ENCODE results near the gene APOBEC2.

Gene APOBEC2

DNA sequence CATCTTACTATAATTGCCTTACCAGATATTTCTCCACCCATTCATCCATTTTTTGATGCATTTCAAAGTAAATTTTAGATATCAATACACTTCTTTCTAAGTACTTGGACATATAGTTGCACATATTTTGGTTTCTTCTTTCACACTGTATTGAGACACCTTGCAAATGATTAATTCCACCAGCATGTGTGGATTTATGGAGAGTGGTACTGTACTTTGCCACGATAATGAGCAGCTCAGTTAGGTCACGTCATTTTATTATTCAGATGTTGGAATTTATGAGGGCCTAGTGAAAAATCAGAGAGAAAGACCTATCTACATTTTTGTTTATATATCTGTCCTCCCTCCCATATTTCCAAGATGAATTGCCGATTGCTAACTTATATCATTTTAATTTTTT is 25.1 kb downstream of the APOBEC2 start:
- DNase-seq (ENCODE audit: insufficient read length, low spot score) (no peak), FAIRE-seq (no peak)
- TF ChIP-seq TAF1 (IDR thresholded peaks at IDR 0.05; ENCODE audit: low read depth, low read length) (no peak), PAX5 (IDR thresholded peaks at IDR 0.05; ENCODE audit: insufficient read depth, low read length, severe bottlenecking) (no peak), POLR2AphosphoS5 (IDR thresholded peaks at IDR 0.05; ENCODE audit: low read depth, low read length) (no peak), POLR2A (IDR thresholded peaks at IDR 0.05; ENCODE audit: low read depth, low read length) (no peak), POU2F2 (IDR thresholded peaks at IDR 0.05; ENCODE audit: low read depth, low read length) (no peak), SPI1 (IDR thresholded peaks at IDR 0.05; ENCODE audit: low read depth, low read length) (no peak)

DNA sequence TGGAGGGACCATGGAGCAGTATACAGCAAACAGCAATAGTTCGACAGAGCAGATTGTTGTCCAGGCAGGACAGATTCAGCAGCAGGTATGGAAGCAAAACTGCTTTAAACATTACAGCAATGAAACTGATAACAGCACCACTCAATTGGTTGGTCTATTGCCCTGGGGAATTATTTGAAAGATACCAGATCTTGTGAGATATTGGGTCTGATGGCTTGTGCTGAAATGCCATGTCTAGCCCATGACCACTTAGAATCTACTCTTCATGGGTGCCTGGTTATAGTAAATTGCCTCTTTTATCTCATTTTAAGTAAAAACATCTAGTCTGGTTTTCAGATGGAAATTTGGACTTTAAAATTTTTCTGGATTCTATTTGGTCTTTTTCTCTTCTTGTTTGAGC is 26.1 kb downstream of the APOBEC2 start:
- no peak for DNase-seq (ENCODE audit: insufficient read length, low spot score)
- no peak for TF ChIP-seq TAF1 (IDR thresholded peaks at IDR 0.05; ENCODE audit: low read depth, low read length)
- TF ChIP-seq SPI1 (IDR thresholded peaks at IDR 0.05; ENCODE audit: low read depth, low read length) = no peak
- no peak for TF ChIP-seq PAX5 (IDR thresholded peaks at IDR 0.05; ENCODE audit: insufficient read depth, low read length, severe bottlenecking)
- no peak for TF ChIP-seq POU2F2 (IDR thresholded peaks at IDR 0.05; ENCODE audit: low read depth, low read length)
- no peak for TF ChIP-seq POLR2AphosphoS5 (IDR thresholded peaks at IDR 0.05; ENCODE audit: low read depth, low read length)
- no peak for TF ChIP-seq POLR2A (IDR thresholded peaks at IDR 0.05; ENCODE audit: low read depth, low read length)
- no peak for FAIRE-seq

DNA sequence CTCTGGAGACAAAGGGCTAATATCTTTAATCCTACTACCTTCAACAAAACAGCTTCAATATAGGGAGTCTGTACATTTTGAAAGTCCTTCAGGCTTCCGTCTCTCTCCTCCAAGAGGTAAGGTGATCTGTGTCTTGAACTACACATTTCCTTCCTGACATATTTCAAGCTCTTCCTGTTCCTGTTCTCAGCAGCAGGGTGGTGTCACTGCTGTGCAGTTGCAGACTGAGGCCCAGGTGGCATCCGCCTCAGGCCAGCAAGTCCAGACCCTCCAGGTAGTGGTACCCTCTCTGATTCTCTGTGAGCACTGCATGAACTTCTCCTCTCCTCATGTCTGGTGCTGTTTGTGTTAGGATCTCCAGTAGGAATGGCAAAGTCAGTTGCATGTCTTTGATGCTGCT is 27.6 kb downstream of the APOBEC2 start:
- DNase-seq (ENCODE audit: insufficient read length, low spot score) (no peak), FAIRE-seq (no peak)
- TF ChIP-seq TAF1 (IDR thresholded peaks at IDR 0.05; ENCODE audit: low read depth, low read length) = no peak
- no peak for TF ChIP-seq SPI1 (IDR thresholded peaks at IDR 0.05; ENCODE audit: low read depth, low read length)
- no peak for TF ChIP-seq PAX5 (IDR thresholded peaks at IDR 0.05; ENCODE audit: insufficient read depth, low read length, severe bottlenecking)
- no peak for TF ChIP-seq POLR2AphosphoS5 (IDR thresholded peaks at IDR 0.05; ENCODE audit: low read depth, low read length)
- TF ChIP-seq POLR2A (IDR thresholded peaks at IDR 0.05; ENCODE audit: low read depth, low read length) = no peak
- TF ChIP-seq POU2F2 (IDR thresholded peaks at IDR 0.05; ENCODE audit: low read depth, low read length) = no peak

DNA sequence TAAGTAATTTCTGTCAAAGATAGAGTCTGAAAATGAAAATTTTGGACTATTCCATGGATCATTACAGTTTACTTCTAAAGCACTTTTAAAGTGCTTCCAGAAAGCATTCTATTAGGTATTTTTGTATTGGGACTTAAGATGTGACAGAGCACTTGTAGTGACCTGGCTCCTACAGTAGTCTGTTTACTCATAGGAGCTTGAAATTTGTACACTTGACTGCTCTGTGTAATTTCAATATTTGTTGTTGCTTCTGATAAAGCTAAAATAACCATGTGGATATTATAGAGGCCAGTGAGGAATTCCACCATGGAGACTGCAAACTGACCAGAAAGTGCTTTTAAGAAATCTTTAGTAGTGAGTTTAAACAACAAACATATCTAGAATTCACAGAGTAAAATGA is 30.1 kb downstream of the APOBEC2 start:
- FAIRE-seq = no peak

DNA sequence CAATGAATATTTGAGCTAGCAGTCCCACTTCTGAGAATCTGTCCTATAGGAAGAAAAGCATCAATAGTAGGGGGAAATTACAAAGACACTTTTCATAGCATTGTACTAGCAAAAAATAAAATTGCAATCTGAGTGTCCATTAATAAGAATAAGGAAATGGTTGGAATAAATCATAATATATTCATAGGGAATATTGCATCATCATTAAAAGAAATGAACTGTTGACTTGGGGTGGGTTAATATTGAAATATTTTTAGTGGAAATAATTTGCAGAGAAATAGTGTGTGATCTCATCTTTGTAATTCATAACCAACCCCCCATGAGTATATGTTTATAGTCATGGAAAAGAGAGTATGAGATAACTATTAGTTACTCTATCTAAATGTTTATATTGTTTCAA is 32.2 kb downstream of the APOBEC2 start:
- no peak for TF ChIP-seq POLR2A (IDR thresholded peaks at IDR 0.05; ENCODE audit: low read depth, low read length)
- TF ChIP-seq SPI1 (IDR thresholded peaks at IDR 0.05; ENCODE audit: low read depth, low read length) = no peak
- no peak for TF ChIP-seq POU2F2 (IDR thresholded peaks at IDR 0.05; ENCODE audit: low read depth, low read length)
- TF ChIP-seq POLR2AphosphoS5 (IDR thresholded peaks at IDR 0.05; ENCODE audit: low read depth, low read length) = no peak
- no peak for TF ChIP-seq TAF1 (IDR thresholded peaks at IDR 0.05; ENCODE audit: low read depth, low read length)
- no peak for TF ChIP-seq PAX5 (IDR thresholded peaks at IDR 0.05; ENCODE audit: insufficient read depth, low read length, severe bottlenecking)
- FAIRE-seq (no peak), DNase-seq (ENCODE audit: insufficient read length, low spot score) (no peak)

More for the DNA sequence above, 30.1 kb downstream of the APOBEC2 start:
- DNase-seq (ENCODE audit: insufficient read length, low spot score) = no peak
- TF ChIP-seq PAX5 (IDR thresholded peaks at IDR 0.05; ENCODE audit: insufficient read depth, low read length, severe bottlenecking) (no peak), POLR2A (IDR thresholded peaks at IDR 0.05; ENCODE audit: low read depth, low read length) (no peak)

DNA sequence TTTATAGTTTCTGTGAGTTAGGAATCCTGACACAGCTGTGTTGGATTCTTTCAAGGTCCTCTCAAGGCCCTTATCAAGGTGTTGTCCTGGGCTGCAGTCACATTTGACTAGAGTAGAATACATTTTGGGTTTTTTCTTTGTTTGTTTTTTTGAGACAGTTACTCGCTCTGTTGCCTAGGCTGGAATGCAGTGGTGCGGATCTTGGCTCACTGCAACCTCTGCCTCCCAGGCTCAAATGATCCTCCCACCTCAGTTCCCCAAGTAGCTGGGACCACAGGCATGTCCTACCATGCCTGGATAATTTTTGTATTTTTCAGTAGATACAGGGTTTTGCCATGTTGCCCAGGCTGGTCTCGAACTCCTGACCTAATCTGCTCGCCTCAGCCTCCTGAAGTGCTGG is 35.4 kb downstream of the APOBEC2 start:
- DNase-seq (ENCODE audit: insufficient read length, low spot score) = no peak
- no peak for FAIRE-seq
- TF ChIP-seq POU2F2 (IDR thresholded peaks at IDR 0.05; ENCODE audit: low read depth, low read length) (no peak), TAF1 (IDR thresholded peaks at IDR 0.05; ENCODE audit: low read depth, low read length) (no peak), SPI1 (IDR thresholded peaks at IDR 0.05; ENCODE audit: low read depth, low read length) (no peak)

DNA sequence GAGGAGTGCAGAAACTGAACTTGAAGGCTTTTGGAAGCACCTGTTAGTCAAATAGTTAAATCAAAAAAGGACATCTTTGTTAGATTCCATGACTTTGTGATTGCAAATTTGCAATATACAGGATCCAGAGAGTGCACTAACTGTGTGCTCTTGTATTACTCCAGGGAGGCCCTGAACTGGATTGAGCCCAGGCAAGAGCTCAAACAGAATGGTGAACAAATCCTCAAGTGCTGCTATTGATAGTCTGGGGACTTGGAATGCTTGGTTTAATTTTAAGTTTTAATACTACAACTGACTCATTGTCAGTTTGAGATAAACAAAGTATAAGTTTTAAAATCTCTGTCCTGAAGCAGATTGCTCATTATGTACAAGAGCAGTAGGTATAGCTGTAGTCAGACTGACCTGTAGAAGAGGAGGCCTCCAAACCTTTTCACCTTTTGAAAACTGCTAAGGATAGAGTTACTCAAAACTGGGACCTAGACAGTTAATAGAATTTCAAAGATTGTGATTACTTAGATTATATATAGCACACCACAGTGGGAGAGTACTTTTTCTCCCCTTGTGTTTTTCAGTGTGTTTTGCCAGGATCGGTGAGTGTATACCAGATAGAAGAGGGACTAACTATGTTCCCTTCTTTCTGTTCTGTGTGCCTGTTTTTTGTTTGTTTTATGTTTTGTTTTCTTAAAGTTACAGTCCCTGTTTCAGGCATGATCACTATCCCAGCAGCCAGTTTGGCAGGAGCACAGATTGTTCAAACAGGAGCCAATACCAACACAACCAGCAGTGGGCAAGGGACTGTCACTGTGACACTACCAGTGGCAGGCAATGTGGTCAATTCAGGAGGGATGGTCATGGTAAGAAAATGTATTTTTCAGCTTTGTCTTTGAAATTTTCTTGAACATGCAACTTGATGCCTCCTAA is 38.1 kb downstream of the APOBEC2 start:
- TF ChIP-seq POLR2AphosphoS5 (IDR thresholded peaks at IDR 0.05; ENCODE audit: low read depth, low read length) (no peak), POLR2A (IDR thresholded peaks at IDR 0.05; ENCODE audit: low read depth, low read length) (no peak), TAF1 (IDR thresholded peaks at IDR 0.05; ENCODE audit: low read depth, low read length) (no peak), SPI1 (IDR thresholded peaks at IDR 0.05; ENCODE audit: low read depth, low read length) (no peak), PAX5 (IDR thresholded peaks at IDR 0.05; ENCODE audit: insufficient read depth, low read length, severe bottlenecking) (no peak), POU2F2 (IDR thresholded peaks at IDR 0.05; ENCODE audit: low read depth, low read length) (no peak)
- FAIRE-seq (no peak), DNase-seq (ENCODE audit: insufficient read length, low spot score) (no peak)

DNA sequence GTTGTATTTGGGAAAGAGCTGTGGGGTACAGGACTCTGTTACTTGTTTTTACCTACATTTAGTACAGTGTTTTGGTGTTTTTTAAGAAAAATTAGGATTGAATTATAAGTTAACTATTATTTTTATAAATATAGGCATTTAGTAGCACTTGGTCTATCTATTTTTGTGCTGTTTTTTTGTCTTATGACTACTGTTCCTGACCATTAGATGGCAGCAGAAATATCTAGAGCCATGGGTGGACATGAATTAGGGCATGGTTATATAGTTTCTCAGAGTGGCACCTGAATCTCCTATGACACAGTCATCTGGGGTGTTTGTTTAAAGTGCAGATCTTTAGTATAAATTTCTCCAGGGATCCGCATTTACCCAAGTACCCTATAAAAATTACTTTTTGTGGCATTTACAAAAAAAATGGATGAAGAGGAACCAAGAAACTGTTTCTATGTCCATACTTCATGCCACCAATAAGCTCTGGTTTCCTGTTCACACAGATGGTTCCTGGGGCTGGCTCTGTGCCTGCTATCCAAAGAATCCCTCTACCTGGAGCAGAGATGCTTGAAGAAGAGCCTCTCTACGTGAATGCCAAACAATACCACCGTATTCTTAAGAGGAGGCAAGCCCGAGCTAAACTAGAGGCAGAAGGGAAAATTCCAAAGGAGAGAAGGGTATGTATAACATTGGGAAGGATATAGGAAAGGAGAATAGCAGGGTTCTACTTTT is 39.6 kb downstream of the APOBEC2 start:
- TF ChIP-seq TAF1 (IDR thresholded peaks at IDR 0.05; ENCODE audit: low read depth, low read length) (no peak), POLR2A (IDR thresholded peaks at IDR 0.05; ENCODE audit: low read depth, low read length) (no peak), POU2F2 (IDR thresholded peaks at IDR 0.05; ENCODE audit: low read depth, low read length) (no peak), SPI1 (IDR thresholded peaks at IDR 0.05; ENCODE audit: low read depth, low read length) (no peak), POLR2AphosphoS5 (IDR thresholded peaks at IDR 0.05; ENCODE audit: low read depth, low read length) (no peak), PAX5 (IDR thresholded peaks at IDR 0.05; ENCODE audit: insufficient read depth, low read length, severe bottlenecking) (no peak)
- DNase-seq (ENCODE audit: insufficient read length, low spot score) = no peak
- no peak for FAIRE-seq

DNA sequence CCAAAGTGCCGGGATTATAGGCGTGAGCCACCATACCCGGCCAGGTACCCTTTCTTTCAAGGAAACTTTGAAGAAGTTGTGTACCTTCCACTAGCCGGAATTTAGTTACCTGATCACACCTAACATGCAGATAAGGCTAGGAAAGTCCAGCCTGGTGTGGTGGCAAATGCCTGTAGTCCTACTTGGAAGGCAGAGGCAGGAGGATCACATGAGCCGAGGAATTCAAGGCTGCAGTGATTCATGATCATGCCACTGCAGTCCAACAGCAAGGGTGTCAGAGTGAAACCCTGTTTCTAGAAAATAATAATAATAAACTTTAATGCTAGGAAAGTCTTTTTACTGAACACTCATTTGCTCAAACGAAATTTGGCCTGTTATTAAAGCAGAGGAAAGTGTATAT is 40.7 kb downstream of the APOBEC2 start:
- no peak for FAIRE-seq

More for the DNA sequence above, 40.7 kb downstream of the APOBEC2 start:
- no peak for TF ChIP-seq TAF1 (IDR thresholded peaks at IDR 0.05; ENCODE audit: low read depth, low read length)
- no peak for TF ChIP-seq POLR2AphosphoS5 (IDR thresholded peaks at IDR 0.05; ENCODE audit: low read depth, low read length)
- TF ChIP-seq POLR2A (IDR thresholded peaks at IDR 0.05; ENCODE audit: low read depth, low read length) = no peak
- no peak for DNase-seq (ENCODE audit: insufficient read length, low spot score)

All from GM12891 (cell line).